ENCODE results near the gene HK3. TPM values are rescaled to one million over a fixed set of nuclear protein-coding genes. Genes with fewer than 3 reads are reported as not detected.

HK3 gene
- total RNA-seq, 2 donors from 2014 or later: 1.8 to 3.6 TPM

GRCh38 chr5:176847148-176847547 is 52.0 kb downstream of the HK3 start:
- H3K4me1 ChIP-seq: no peaks in the 10 kb centered on the region
- no peak for TF ChIP-seq CTCF (IDR thresholded peaks at IDR 0.05)
- no peak for TF ChIP-seq POLR2A (IDR thresholded peaks at IDR 0.05)
- WGBS, 2 donors: 46 to 52% methylated on average over 15 to 18 of the region's 18 CpGs
- ATAC-seq (no peak), DNase-seq (no peak)
- H3K36me3 ChIP-seq (replicated peaks in 1 of 2; ENCODE audit: insufficient read depth in 1 of 2, low read depth in 2 of 2): no peaks in the 10 kb centered on the region
- peaks cover 0 to 4% of the 10 kb centered on the region in 2 donors for H3K27me3 ChIP-seq
- no peak overlapping the region for H3K4me3 ChIP-seq
- H3K27ac ChIP-seq: no peak overlapping the region
- H3K9me3 ChIP-seq: no peaks in the 10 kb centered on the region
- intact Hi-C loops (cut with DNase I): no loop called here

- intact Hi-C loops (cut with DNase I): no loop called here
- TF ChIP-seq CTCF (IDR thresholded peaks at IDR 0.05): no peak
- TF ChIP-seq POLR2A (IDR thresholded peaks at IDR 0.05): no peak
- H3K9me3 ChIP-seq: no peaks in the 10 kb centered on the region
- 36% methylated on average over 13 to 22 of the region's 24 CpGs for WGBS, 2 donors
- H3K4me1 ChIP-seq: no peaks in the 10 kb centered on the region
- no peak for DNase-seq
- ATAC-seq: no peak
- no peak overlapping the region for H3K27ac ChIP-seq
- H3K4me3 ChIP-seq: no peak overlapping the region
- H3K27me3 ChIP-seq: peaks cover 0 to 4% of the 10 kb centered on the region in 2 donors
- H3K36me3 ChIP-seq (replicated peaks in 1 of 2; ENCODE audit: insufficient read depth in 1 of 2, low read depth in 2 of 2): no peaks in the 10 kb centered on the region
Observed at GRCh38 chr5:176846335-176847140, 52.6 kb downstream of the HK3 start.

GRCh38 chr5:176845392-176845713 is 53.8 kb downstream of the HK3 start:
- H3K27me3 ChIP-seq: no peaks in the 10 kb centered on the region
- 53 to 55% methylated on average over 6 of the region's 6 CpGs for WGBS, 2 donors

GRCh38 chr5:176844706-176845391 is 54.3 kb downstream of the HK3 start:
- ATAC-seq (no peak), DNase-seq (no peak)
- no peak for TF ChIP-seq POLR2A (IDR thresholded peaks at IDR 0.05)
- no peak for TF ChIP-seq CTCF (IDR thresholded peaks at IDR 0.05)
- no peaks in the 10 kb centered on the region for H3K4me1 ChIP-seq
- no peaks in the 10 kb centered on the region for H3K27me3 ChIP-seq
- H3K4me3 ChIP-seq: no peak overlapping the region
- no peak overlapping the region for H3K27ac ChIP-seq
- no peaks in the 10 kb centered on the region for H3K9me3 ChIP-seq
- no peaks in the 10 kb centered on the region for H3K36me3 ChIP-seq (replicated peaks in 1 of 2; ENCODE audit: insufficient read depth in 1 of 2, low read depth in 2 of 2)
- intact Hi-C loops (cut with DNase I): no loop called here
- WGBS, 2 donors: 58 to 59% methylated on average over 20 of the region's 21 CpGs

More at GRCh38 chr5:176845392-176845713, 53.8 kb downstream of the HK3 start:
- Histone ChIP-seq H3K4me1 (no peaks in the 10 kb centered on the region), H3K9me3 (no peaks in the 10 kb centered on the region), H3K4me3 (no peak overlapping the region), H3K27ac (no peak overlapping the region), H3K36me3 (replicated peaks in 1 of 2; ENCODE audit: insufficient read depth in 1 of 2, low read depth in 2 of 2) (no peaks in the 10 kb centered on the region)
- DNase-seq (no peak), ATAC-seq (no peak)
- intact Hi-C loops (cut with DNase I): no loop called here
- TF ChIP-seq CTCF (IDR thresholded peaks at IDR 0.05) (no peak), POLR2A (IDR thresholded peaks at IDR 0.05) (no peak)

Measured in body of pancreas (tissue), 4 donors.